Natural killer cell (primary cell): ENCODE data around the gene SPESP1. TPM values are rescaled to one million over a fixed set of nuclear protein-coding genes. Genes with fewer than 3 reads are reported as not detected.

Experiments
- ATAC-seq, 3 donors: fragments of 150-1000 bp in 2 of 3; fragments of 200-7000 bp in 1 of 3; cut with Tn5 transposase; 1 replicate in 1 of 3; 2 replicates in 2 of 3; pipeline ENCODE4 v1.10.0; 2021; ENCODE audit warnings: mild to moderate bottlenecking in 2 of 3, moderate library complexity in 2 of 3
- DNase-seq, 2 donors: peaks; one replicate each; pipeline versions ENCODE4 v3.0.0 to v3.0.0-alpha.2; 2013 to 2021; ENCODE audit warnings: mixed read lengths in 1 of 2
- H3K27ac ChIP-seq: one replicate; pipeline ENCODE4 v1.5.1; 2013; ENCODE audit warnings: mild to moderate bottlenecking, low read length
- H3K27me3 ChIP-seq: one replicate; pipeline ENCODE4 v1.6.1; 2013; ENCODE audit warnings: low read length; ENCODE audit not compliant: control insufficient read depth, insufficient read depth
- H3K36me3 ChIP-seq: one replicate; pipeline ENCODE4 v1.6.1; 2013; ENCODE audit warnings: low read length; ENCODE audit not compliant: control insufficient read depth, insufficient read depth
- H3K4me1 ChIP-seq: one replicate; pipeline ENCODE4 v1.6.1; 2013; ENCODE audit warnings: low read length; ENCODE audit not compliant: control insufficient read depth, insufficient read depth
- H3K4me3 ChIP-seq: one replicate; pipeline ENCODE4 v1.5.1; 2013; ENCODE audit warnings: low read length
- H3K9me3 ChIP-seq: one replicate; pipeline ENCODE4 v1.6.1; 2013; ENCODE audit warnings: low read length; ENCODE audit not compliant: control insufficient read depth, insufficient read depth
- H3K27ac Mint-ChIP-seq, 2 donors: one replicate each; pipeline ENCODE4 v1.8.0; 2022; ENCODE audit warnings: mild to moderate bottlenecking in 2 of 2, mixed read lengths in 2 of 2, moderate library complexity in 1 of 2
- H3K27me3 Mint-ChIP-seq, 2 donors: one replicate each; pipeline ENCODE4 v1.8.0; 2022; ENCODE audit warnings: low read depth in 2 of 2, mixed read lengths in 2 of 2
- H3K36me3 Mint-ChIP-seq: one replicate; pipeline ENCODE4 v1.8.0; 2022; ENCODE audit warnings: mixed read lengths
- H3K4me1 Mint-ChIP-seq, 2 donors: one replicate each; pipeline ENCODE4 v1.8.0; 2022; ENCODE audit warnings: mixed read lengths in 2 of 2
- H3K4me3 Mint-ChIP-seq: one replicate; pipeline ENCODE4 v1.8.0; 2022; ENCODE audit warnings: mild to moderate bottlenecking, moderate library complexity, mixed read lengths
- H3K9me3 Mint-ChIP-seq, 2 donors: one replicate each; pipeline ENCODE4 v1.8.0; 2022; ENCODE audit warnings: mixed read lengths in 2 of 2
- CTCF ChIP-seq: fragments of 200-600 bp; IDR thresholded peaks from one replicate; pipeline ENCODE4 v1.8.0; 2022; ENCODE audit warnings: antibody characterized with exemption
- WGBS: methylation state at CpG from one replicate; pipeline ENCODE4 v1.1.7; 2013; ENCODE audit warnings: missing lambda C conversion rate; ENCODE audit not compliant: insufficient coverage; 5-methylcytosine and 5-hydroxymethylcytosine counted together
- intact Hi-C: fragments of 100-400 bp; cut with micrococcal nuclease; formaldehyde crosslinking; loops from one replicate; pipeline ENCODE4 v1.14.2; 2022
- total RNA-seq, 4 donors: library from RNA; stranded (reverse); fragments of 120-200 nt in 1 of 4; gene quantifications; one replicate each; pipeline versions ENCODE4 v1.2.3 to v1.2.4, GENCODE V29; 2013 to 2022

The SPESP1 gene
- total RNA-seq, 3 donors from 2014 or later (not counting 1 experiment from before 2014, with no cell fraction given) = 0.43 TPM; not detected in 2

- ATAC-seq = no peak
- H3K4me1 Mint-ChIP-seq = no peaks in the 10 kb centered on the region
- Histone ChIP-seq H3K27me3 (no peaks in the 10 kb centered on the region), H3K36me3 (no peaks in the 10 kb centered on the region), H3K4me1 (no peaks in the 10 kb centered on the region), H3K9me3 (no peaks in the 10 kb centered on the region), H3K27ac (no peak overlapping the region), H3K4me3 (no peak overlapping the region)
- no peak overlapping the region for H3K27ac Mint-ChIP-seq
- intact Hi-C loops = no loop called here
- H3K27me3 Mint-ChIP-seq = peaks cover 3 to 19% of the 10 kb centered on the region in 2 donors
- no peaks in the 10 kb centered on the region for H3K9me3 Mint-ChIP-seq
- H3K36me3 Mint-ChIP-seq = no peaks in the 10 kb centered on the region
- no peak overlapping the region for H3K4me3 Mint-ChIP-seq
- no peak for TF ChIP-seq CTCF
- no peak for DNase-seq
- 83% methylated on average over 6 of the region's 6 CpGs for WGBS
Measured at GRCh38 chr15:68987120-68987519, 56.8 kb downstream of the SPESP1 start.

GRCh38 chr15:68987676-68988075 lies 57.4 kb downstream of the SPESP1 start:
- H3K4me1 ChIP-seq = no peaks in the 10 kb centered on the region
- 83% methylated on average over 1 of the region's 1 CpG for WGBS

GRCh38 chr15:68989541-68990230 lies 59.4 kb downstream of the SPESP1 start:
- WGBS = 79% methylated on average over 2 of the region's 2 CpGs
- Histone ChIP-seq H3K9me3 (no peaks in the 10 kb centered on the region), H3K27ac (no peak overlapping the region), H3K4me3 (no peak overlapping the region), H3K4me1 (no peaks in the 10 kb centered on the region), H3K27me3 (no peaks in the 10 kb centered on the region), H3K36me3 (no peaks in the 10 kb centered on the region)
- no peaks in the 10 kb centered on the region for H3K36me3 Mint-ChIP-seq
- TF ChIP-seq CTCF = no peak
- peaks cover 3 to 25% of the 10 kb centered on the region in 2 donors for H3K27me3 Mint-ChIP-seq
- no peaks in the 10 kb centered on the region for H3K4me1 Mint-ChIP-seq
- DNase-seq = no peak
- no peaks in the 10 kb centered on the region for H3K9me3 Mint-ChIP-seq
- H3K4me3 Mint-ChIP-seq = no peak overlapping the region
- ATAC-seq = no peak
- H3K27ac Mint-ChIP-seq = no peak overlapping the region
- intact Hi-C loops = no loop called here

More at GRCh38 chr15:68987676-68988075, 57.4 kb downstream of the SPESP1 start:
- TF ChIP-seq CTCF = no peak
- no peaks in the 10 kb centered on the region for H3K36me3 ChIP-seq
- Mint-ChIP-seq H3K27me3 (peaks cover 3 to 25% of the 10 kb centered on the region in 2 donors), H3K4me3 (no peak overlapping the region), H3K9me3 (no peaks in the 10 kb centered on the region), H3K27ac (no peak overlapping the region), H3K36me3 (no peaks in the 10 kb centered on the region), H3K4me1 (no peaks in the 10 kb centered on the region)
- ATAC-seq (no peak), DNase-seq (no peak)
- no peaks in the 10 kb centered on the region for H3K27me3 ChIP-seq
- intact Hi-C loops = no loop called here
- no peak overlapping the region for H3K27ac ChIP-seq
- no peak overlapping the region for H3K4me3 ChIP-seq
- no peaks in the 10 kb centered on the region for H3K9me3 ChIP-seq
